ENCODE data around the gene RUFY4. TPM values are rescaled to one million over a fixed set of nuclear protein-coding genes. Genes with fewer than 3 reads are reported as not detected.

RUFY4 gene
- total RNA-seq, 4 donors from 2014 or later = 0.60 to 0.95 TPM; not detected in 2

DNA sequence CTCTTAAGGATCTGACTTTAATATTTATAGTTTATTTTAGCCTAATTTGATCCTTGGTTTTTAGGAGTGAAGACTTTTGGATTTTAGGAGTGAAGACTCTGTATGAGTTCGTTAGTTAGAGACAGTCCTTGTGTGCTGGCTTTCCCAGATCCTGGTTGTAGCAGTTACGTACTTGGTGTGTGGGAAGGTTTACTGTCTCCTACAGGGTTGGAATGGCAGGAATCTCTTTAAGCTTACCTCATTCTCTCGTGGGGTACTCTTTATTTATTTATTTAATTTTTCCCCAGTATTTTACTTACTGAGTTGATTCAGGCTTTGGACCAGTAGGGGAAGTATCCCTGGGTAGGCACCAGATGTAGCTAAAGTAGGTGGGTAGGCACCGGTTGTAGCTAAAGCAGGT lies 54.9 kb downstream of the RUFY4 start:
- no peak for DNase-seq (ENCODE audit: low spot score)
- no peak for ATAC-seq (ENCODE audit: low FRiP score)
- TF ChIP-seq, protein P1, sequence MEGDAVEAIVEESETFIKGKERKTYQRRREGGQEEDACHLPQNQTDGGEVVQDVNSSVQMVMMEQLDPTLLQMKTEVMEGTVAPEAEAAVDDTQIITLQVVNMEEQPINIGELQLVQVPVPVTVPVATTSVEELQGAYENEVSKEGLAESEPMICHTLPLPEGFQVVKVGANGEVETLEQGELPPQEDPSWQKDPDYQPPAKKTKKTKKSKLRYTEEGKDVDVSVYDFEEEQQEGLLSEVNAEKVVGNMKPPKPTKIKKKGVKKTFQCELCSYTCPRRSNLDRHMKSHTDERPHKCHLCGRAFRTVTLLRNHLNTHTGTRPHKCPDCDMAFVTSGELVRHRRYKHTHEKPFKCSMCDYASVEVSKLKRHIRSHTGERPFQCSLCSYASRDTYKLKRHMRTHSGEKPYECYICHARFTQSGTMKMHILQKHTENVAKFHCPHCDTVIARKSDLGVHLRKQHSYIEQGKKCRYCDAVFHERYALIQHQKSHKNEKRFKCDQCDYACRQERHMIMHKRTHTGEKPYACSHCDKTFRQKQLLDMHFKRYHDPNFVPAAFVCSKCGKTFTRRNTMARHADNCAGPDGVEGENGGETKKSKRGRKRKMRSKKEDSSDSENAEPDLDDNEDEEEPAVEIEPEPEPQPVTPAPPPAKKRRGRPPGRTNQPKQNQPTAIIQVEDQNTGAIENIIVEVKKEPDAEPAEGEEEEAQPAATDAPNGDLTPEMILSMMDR (IDR thresholded peaks at IDR 0.05) = no peak

- TF ChIP-seq, protein P1 (IDR thresholded peaks at IDR 0.05) = no peak
- DNase-seq (ENCODE audit: low spot score) (no peak), ATAC-seq (ENCODE audit: low FRiP score) (no peak)
These were observed 56.0 kb downstream of the RUFY4 start for GRCh38 chr2:218125095-218125494.

GRCh38 chr2:218125626-218126080 lies 56.6 kb downstream of the RUFY4 start, which contains the start of gene CXCR2:
CXCR2 (plus strand) TSS chr2:218126028; CDS start chr2:218134802, 8,774 bp downstream.
- ATAC-seq (ENCODE audit: low FRiP score) (no peak), DNase-seq (ENCODE audit: low spot score) (no peak)

DNA sequence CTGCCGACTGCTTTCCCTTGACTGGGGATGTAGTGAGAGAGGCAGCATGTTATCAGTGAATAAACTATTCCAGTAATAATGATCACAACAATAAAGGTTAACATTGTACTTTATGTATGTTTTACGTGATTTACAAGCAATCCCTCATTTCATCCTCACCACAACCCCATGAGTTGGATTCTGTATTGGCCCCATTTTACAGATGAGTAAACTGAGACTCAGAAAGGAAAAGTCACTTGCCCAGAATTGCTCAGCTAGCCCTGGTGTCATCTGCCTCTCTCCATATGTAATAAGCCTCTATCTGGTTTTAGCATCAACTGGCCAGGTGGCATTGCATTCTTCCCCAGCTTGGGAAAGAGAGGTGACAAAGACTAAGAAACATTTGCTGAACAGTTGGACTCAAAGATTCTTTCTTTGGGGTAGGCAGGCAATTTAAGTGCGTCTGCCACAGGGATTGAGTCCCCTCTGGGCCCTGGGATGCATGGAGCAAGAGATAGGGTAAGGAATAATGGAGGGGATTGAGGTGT lies 58.9 kb downstream of the RUFY4 start:
- DNase-seq (ENCODE audit: low spot score) (no peak), ATAC-seq (ENCODE audit: low FRiP score) (no peak)
- TF ChIP-seq, protein P1 (IDR thresholded peaks at IDR 0.05) = no peak

More at GRCh38 chr2:218125626-218126080, 56.6 kb downstream of the RUFY4 start, which contains the start of gene CXCR2:
- TF ChIP-seq, protein P1 (IDR thresholded peaks at IDR 0.05) = no peak

DNA sequence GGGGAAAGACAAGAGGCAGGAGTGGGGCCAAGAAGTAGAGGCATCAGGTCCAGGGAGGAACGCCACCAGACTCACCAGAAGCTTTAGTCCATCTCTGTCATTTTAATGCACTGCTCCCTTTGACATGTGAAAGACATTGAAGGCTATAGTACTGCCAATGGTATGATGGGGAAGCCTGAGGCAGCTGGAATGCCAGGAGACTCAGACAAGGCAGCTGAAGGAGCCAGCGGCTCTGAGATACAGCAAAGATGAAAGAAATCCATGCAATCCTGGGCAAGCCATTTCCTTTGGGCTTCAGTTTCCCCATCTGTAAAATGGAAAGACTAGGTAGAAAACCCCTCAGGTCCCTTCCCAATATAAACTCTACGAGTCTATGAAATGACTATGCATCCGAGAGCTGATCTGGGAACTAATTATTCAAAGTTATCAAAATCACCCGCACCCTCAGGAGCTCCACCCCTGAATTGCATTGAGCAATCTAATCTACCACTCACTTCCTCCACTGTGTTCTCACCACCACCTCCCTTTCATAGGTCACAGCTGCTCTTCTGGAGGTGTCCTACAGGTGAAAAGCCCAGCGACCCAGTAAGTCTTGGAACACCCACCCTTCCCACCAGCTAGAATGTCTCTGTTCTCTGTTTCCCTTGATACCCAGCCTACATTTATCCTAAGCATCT lies 59.9 kb downstream of the RUFY4 start:
- TF ChIP-seq, protein P1 (IDR thresholded peaks at IDR 0.05) = no peak
- DNase-seq (ENCODE audit: low spot score) = no peak
- no peak for ATAC-seq (ENCODE audit: low FRiP score)

DNA sequence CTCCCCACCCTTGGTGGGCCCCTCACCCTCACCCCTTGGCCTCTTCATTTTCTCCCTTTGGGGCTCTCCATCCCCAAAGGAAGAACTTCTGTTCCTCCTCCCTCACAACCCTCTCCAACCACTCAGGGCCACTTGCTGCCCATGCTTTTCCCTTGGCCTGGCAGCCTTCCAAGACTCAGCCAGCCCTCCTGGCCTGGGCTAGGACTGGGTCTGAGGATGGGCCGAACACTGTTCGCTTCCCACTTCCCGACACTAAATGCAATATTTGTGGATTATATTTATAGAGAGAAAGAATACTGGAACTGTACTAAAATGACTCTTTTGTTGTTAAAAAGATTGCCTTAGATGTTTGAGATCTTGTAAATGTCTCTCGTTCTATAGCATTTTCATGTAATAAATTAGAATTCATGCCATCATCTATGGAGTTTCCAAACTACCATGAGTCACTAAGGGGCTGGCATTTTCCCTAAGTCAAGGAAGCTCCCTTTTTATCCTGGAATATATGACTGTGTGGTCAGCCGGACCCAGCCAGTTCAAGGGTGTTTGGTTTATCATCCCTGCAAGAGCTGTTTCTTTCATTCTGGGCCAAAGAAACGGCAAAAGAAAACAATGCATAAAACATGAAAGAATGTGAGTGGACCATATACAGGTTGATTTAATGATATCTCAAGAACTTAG lies 60.5 kb downstream of the RUFY4 start:
- TF ChIP-seq, protein P1 (IDR thresholded peaks at IDR 0.05) = no peak
- peak; percentile 48 for ATAC-seq (ENCODE audit: low FRiP score)
- no peak for DNase-seq (ENCODE audit: low spot score)
